Glomerular visceral epithelial cell (primary cell): ENCODE results near the gene PSMD5.
"Not testable (repeated sequence)": the region's sequence is repeated elsewhere in the genome, so short reads cannot be mapped to it uniquely, and the experiment has no call there.

Experiments used
- DNase-seq: peaks from one replicate; pipeline ENCODE4 v3.0.0-alpha.2; 2016; ENCODE audit errors: extremely low spot score

The PSMD5 gene

GRCh38 chr9:120807607-120808379 is 34.9 kb downstream of the PSMD5 start:
- no peak for DNase-seq

GRCh38 chr9:120804784-120805363 is 37.8 kb downstream of the PSMD5 start:
- not testable (repeated sequence) for DNase-seq

GRCh38 chr9:120801441-120801840 is 41.3 kb downstream of the PSMD5 start:
- no peak for DNase-seq

- peak; percentile 89 for DNase-seq
Observed at GRCh38 chr9:120792898-120793765, 49.6 kb downstream of the PSMD5 start, which contains the start of gene FBXW2. Gene FBXW2 (minus strand): TSS chr9:120793416. CDS start chr9:120788258, 5,158 bp downstream.

GRCh38 chr9:120791161-120791560 is 51.6 kb downstream of the PSMD5 start:
- no peak for DNase-seq

- no peak for DNase-seq
Observed at GRCh38 chr9:120787933-120788332, 54.8 kb downstream of the PSMD5 start.

- no peak for DNase-seq
Observed at GRCh38 chr9:120783602-120784047, 59.1 kb downstream of the PSMD5 start.

- no peak for DNase-seq
Observed at GRCh38 chr9:120781236-120781635, 61.5 kb downstream of the PSMD5 start.

- no peak for DNase-seq
Observed at GRCh38 chr9:120780367-120780766, 62.4 kb downstream of the PSMD5 start.

GRCh38 chr9:120779227-120779626 is 63.5 kb downstream of the PSMD5 start:
- DNase-seq: no peak

- DNase-seq: no peak
Observed at GRCh38 chr9:120778758-120779157, 64.0 kb downstream of the PSMD5 start.

GRCh38 chr9:120777229-120777628 is 65.5 kb downstream of the PSMD5 start:
- DNase-seq: no peak

- no peak for DNase-seq
Observed at GRCh38 chr9:120776788-120777187, 65.9 kb downstream of the PSMD5 start.

- DNase-seq: no peak
Observed at GRCh38 chr9:120775859-120776258, 66.9 kb downstream of the PSMD5 start.

- no peak for DNase-seq
Observed at GRCh38 chr9:120774719-120775118, 68.0 kb downstream of the PSMD5 start.

GRCh38 chr9:120773256-120773655 is 69.5 kb downstream of the PSMD5 start:
- no peak for DNase-seq

- DNase-seq: no peak
Observed at GRCh38 chr9:120770931-120771330, 71.8 kb downstream of the PSMD5 start.

GRCh38 chr9:120768886-120769285 is 73.8 kb downstream of the PSMD5 start:
- no peak for DNase-seq

- no peak for DNase-seq
Observed at GRCh38 chr9:120768247-120768646, 74.5 kb downstream of the PSMD5 start.

GRCh38 chr9:120767451-120767850 is 75.3 kb downstream of the PSMD5 start:
- no peak for DNase-seq
